CD4-positive, alpha-beta T cell (primary cell): ENCODE measurements around the gene POP4. TPM values are rescaled to one million over a fixed set of nuclear protein-coding genes. Genes with fewer than 3 reads are reported as not detected.
"Not testable (repeated sequence)": the region's sequence is repeated elsewhere in the genome, so short reads cannot be mapped to it uniquely, and the experiment has no call there.

Experiments
- ATAC-seq: fragments of 200-7000 bp; cut with Tn5 transposase; one replicate; pipeline ENCODE4 v1.10.0; 2022; ENCODE audit warnings: mild to moderate bottlenecking; ENCODE audit not compliant: poor library complexity
- CTCF ChIA-PET: fragments of 350-600 bp; sonication (Branson Sonifier 250); formaldehyde crosslinking; loops from one replicate; lab custom pipeline; 2021; ENCODE audit warnings: antibody characterized with exemption, inconsistent platforms; lab: Charles Lee
- POLR2A ChIA-PET: fragments of 350-600 bp; sonication (Branson Sonifier 250); formaldehyde crosslinking; loops from one replicate; lab custom pipeline; 2021; ENCODE audit warnings: antibody characterized with exemption, inconsistent platforms; lab: Charles Lee
- DNase-seq, 14 experiments: peaks; one replicate each; pipeline ENCODE4 v3.0.0-alpha.2; 2013 to 2020; ENCODE audit warnings: mixed read lengths in 2 of 14
- H3K27ac ChIP-seq, 2 donors: one replicate each; pipeline versions ENCODE4 v1.5.1 to v1.7.0; 2013; ENCODE audit warnings: low read length in 2 of 2, low read depth in 1 of 2, mild to moderate bottlenecking in 1 of 2
- H3K27me3 ChIP-seq, 2 experiments: 1 replicate in 1 of 2; 2 replicates in 1 of 2; pipeline versions ENCODE4 v1.6.1 to v1.7.0; 2013; ENCODE audit warnings: low read length in 2 of 2, control low read depth in 1 of 2, mild to moderate bottlenecking in 1 of 2, moderate library complexity in 1 of 2; ENCODE audit not compliant: insufficient read depth in 2 of 2, control insufficient read depth in 1 of 2
- H3K36me3 ChIP-seq: one replicate; pipeline ENCODE4 v1.6.1; 2013; ENCODE audit warnings: low read length, control low read depth; ENCODE audit not compliant: insufficient read depth
- H3K4me1 ChIP-seq: one replicate; pipeline ENCODE4 v1.6.1; 2013; ENCODE audit warnings: low read length, control low read depth; ENCODE audit not compliant: insufficient read depth
- H3K4me3 ChIP-seq: one replicate; pipeline ENCODE4 v1.5.1; 2013; ENCODE audit warnings: mild to moderate bottlenecking, low read length, moderate library complexity
- H3K9me3 ChIP-seq, 2 experiments: 1 replicate in 1 of 2; 2 replicates in 1 of 2; pipeline versions ENCODE4 v1.6.1 to v1.7.0; 2013; ENCODE audit warnings: low read length in 2 of 2, mild to moderate bottlenecking in 2 of 2, control low read depth in 1 of 2, moderate library complexity in 1 of 2; ENCODE audit not compliant: control insufficient read depth in 1 of 2, insufficient read depth in 1 of 2
- H3K27ac Mint-ChIP-seq: one replicate; pipeline ENCODE4 v1.8.0; 2020; ENCODE audit warnings: mixed read lengths
- H3K27me3 Mint-ChIP-seq: one replicate; pipeline ENCODE4 v1.8.0; 2021; ENCODE audit warnings: mixed read lengths
- H3K36me3 Mint-ChIP-seq: one replicate; pipeline ENCODE4 v1.8.0; 2021; ENCODE audit warnings: low read depth, mixed read lengths
- H3K4me1 Mint-ChIP-seq: one replicate; pipeline ENCODE4 v1.8.0; 2021; ENCODE audit warnings: low read depth, mixed read lengths
- H3K4me3 Mint-ChIP-seq: one replicate; pipeline ENCODE4 v1.8.0; 2020; ENCODE audit warnings: mild to moderate bottlenecking, mixed read lengths
- H3K9me3 Mint-ChIP-seq: one replicate; pipeline ENCODE4 v1.8.0; 2020; ENCODE audit warnings: mixed read lengths
- intact Hi-C, 2 experiments: fragments of 100-400 bp; cut with DNase I in 1 of 2; cut with micrococcal nuclease in 1 of 2; formaldehyde crosslinking; loops; one replicate each; pipeline versions ENCODE4 v1.15.1 to v1.9.0; 2023 to 2025; cut with DNase I, micrococcal nuclease
- total RNA-seq, 174 experiments: library from RNA in 2 of 174; stranded (reverse) in 2 of 174; gene quantifications; one replicate each; pipeline ENCODE4 v1.2.3 and lab custom pipeline; 2021 to 2026
- TF ChIP-seq, protein P1 (sequence below): fragments of 200-600 bp; IDR thresholded peaks from one replicate; pipeline ENCODE4 v1.8.0; 2022; ENCODE audit warnings: antibody characterized with exemption, mild to moderate bottlenecking

The POP4 gene
- total RNA-seq, 2 experiments from 2014 or later = 40.5 to 42.0 TPM

DNA sequence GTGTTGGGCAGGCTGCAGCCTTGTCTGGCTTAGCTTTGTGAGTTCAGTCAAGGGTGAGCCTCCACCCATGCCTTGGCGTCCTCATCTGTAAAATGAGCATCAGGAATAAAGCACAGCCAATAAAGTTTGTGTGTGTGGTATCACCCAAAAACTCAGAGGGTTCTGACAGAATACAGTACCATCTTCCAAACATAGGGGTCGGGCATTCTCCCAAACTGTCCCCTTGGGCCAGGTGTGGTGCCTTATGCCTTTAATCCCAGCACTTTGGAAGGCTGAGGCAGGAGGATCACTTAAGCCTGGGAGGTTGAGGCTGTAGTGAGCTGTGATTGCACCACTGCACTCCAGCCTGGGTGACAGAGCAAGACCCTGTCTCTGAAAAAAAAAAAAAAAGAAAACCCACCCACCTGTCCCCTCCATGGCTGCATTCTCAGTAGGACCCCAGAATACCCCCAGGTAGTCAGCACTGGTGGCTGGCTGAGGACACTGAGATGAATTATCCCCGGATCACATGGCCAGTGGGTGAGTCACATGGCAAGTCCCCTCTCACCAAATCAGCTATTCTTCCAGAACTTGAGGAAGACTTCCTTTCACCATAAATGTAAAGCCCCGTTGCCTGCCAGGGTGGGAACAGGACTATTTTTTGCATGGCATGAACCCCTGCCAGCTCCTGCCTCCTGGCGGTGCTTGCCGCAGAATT, 18.6 kb downstream of the POP4 start:
- intact Hi-C loops = no loop called here
- H3K4me3 ChIP-seq = no peak overlapping the region
- Mint-ChIP-seq H3K4me1 (peaks cover 43% of the 10 kb centered on the region), H3K36me3 (no peaks in the 10 kb centered on the region), H3K27ac (peak overlapping the region; percentile 75), H3K4me3 (no peak overlapping the region), H3K9me3 (no peaks in the 10 kb centered on the region), H3K27me3 (no peaks in the 10 kb centered on the region)
- POLR2A ChIA-PET = interaction anchor here (1.1 to 3.1 kb wide), 3 partner anchors 8 to 48 kb away, joined by 4 to 18 read pairs (median 13); partner anchors contain the start of gene POP4
- H3K4me1 ChIP-seq = peaks cover 55% of the 10 kb centered on the region
- TF ChIP-seq, protein P1, sequence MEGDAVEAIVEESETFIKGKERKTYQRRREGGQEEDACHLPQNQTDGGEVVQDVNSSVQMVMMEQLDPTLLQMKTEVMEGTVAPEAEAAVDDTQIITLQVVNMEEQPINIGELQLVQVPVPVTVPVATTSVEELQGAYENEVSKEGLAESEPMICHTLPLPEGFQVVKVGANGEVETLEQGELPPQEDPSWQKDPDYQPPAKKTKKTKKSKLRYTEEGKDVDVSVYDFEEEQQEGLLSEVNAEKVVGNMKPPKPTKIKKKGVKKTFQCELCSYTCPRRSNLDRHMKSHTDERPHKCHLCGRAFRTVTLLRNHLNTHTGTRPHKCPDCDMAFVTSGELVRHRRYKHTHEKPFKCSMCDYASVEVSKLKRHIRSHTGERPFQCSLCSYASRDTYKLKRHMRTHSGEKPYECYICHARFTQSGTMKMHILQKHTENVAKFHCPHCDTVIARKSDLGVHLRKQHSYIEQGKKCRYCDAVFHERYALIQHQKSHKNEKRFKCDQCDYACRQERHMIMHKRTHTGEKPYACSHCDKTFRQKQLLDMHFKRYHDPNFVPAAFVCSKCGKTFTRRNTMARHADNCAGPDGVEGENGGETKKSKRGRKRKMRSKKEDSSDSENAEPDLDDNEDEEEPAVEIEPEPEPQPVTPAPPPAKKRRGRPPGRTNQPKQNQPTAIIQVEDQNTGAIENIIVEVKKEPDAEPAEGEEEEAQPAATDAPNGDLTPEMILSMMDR = no peak
- DNase-seq (no peak), ATAC-seq (no peak)
- CTCF ChIA-PET = interaction anchor here (3.9 kb wide), 1 partner anchor 14 kb away, joined by 14 read pairs; no protein-coding TSS in a partner anchor
- no peaks in the 10 kb centered on the region for H3K9me3 ChIP-seq
- peak overlapping the region in 1 of 2 donors; percentile 62 for H3K27ac ChIP-seq
- H3K36me3 ChIP-seq = no peaks in the 10 kb centered on the region
- no peaks in the 10 kb centered on the region for H3K27me3 ChIP-seq

GRCh38 chr19:29625186-29625651, 19.1 kb downstream of the POP4 start:
- no peaks in the 10 kb centered on the region for H3K9me3 ChIP-seq
- H3K27me3 ChIP-seq = no peaks in the 10 kb centered on the region
- no peak for DNase-seq
- H3K4me1 Mint-ChIP-seq = peaks cover 42% of the 10 kb centered on the region
- no peak overlapping the region for H3K4me3 ChIP-seq
- no peaks in the 10 kb centered on the region for H3K9me3 Mint-ChIP-seq
- TF ChIP-seq, protein P1 = no peak
- POLR2A ChIA-PET = interaction anchor here (2.4 kb wide), 2 partner anchors 19 kb away, joined by 8 to 18 read pairs; partner anchors contain the start of gene POP4
- H3K4me1 ChIP-seq = peaks cover 53% of the 10 kb centered on the region
- no peaks in the 10 kb centered on the region for H3K36me3 ChIP-seq
- no peak overlapping the region for H3K4me3 Mint-ChIP-seq
- H3K27ac Mint-ChIP-seq = no peak overlapping the region
- intact Hi-C loops = no loop called here
- H3K27ac ChIP-seq = no peak overlapping the region
- H3K36me3 Mint-ChIP-seq = no peaks in the 10 kb centered on the region
- CTCF ChIA-PET = interaction anchor here (3.9 kb wide), 1 partner anchor 15 kb away, joined by 14 read pairs; no protein-coding TSS in a partner anchor
- H3K27me3 Mint-ChIP-seq = no peaks in the 10 kb centered on the region
- ATAC-seq = no peak

DNA sequence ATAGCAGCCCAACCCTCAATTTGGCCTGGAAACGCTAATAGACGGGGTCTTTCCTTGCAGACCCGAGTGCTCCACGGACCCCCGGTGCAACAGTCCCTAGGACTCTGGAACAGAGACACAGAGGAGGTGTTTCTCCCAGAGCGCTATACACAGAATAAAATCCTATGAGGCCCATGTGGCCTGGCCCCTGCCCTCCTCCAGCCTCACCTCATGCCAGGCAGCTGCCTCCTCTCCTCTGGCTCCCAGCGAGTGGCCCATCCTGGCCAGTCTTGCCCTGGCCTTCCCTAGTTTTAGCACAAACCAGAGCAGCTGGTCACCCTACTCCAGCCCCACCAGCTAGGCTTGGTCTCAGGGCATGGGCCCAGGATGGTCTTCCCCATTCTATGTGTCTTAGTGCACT, 20.3 kb downstream of the POP4 start:
- H3K9me3 ChIP-seq = no peaks in the 10 kb centered on the region
- DNase-seq = no peak
- no peak overlapping the region for H3K27ac Mint-ChIP-seq
- ChIA-PET POLR2A (interaction anchor here (2.4 kb wide), 1 partner anchor 20 kb away, joined by 8 read pairs; the partner anchor contains the start of gene POP4), CTCF (no interaction called here)
- H3K27ac ChIP-seq = no peak overlapping the region
- H3K4me3 Mint-ChIP-seq = no peak overlapping the region
- H3K4me3 ChIP-seq = no peak overlapping the region
- no peak for ATAC-seq
- TF ChIP-seq, protein P1 = no peak
- peaks cover 31% of the 10 kb centered on the region for H3K4me1 Mint-ChIP-seq
- no peaks in the 10 kb centered on the region for H3K36me3 ChIP-seq
- intact Hi-C loops = no loop called here
- H3K27me3 ChIP-seq = no peaks in the 10 kb centered on the region
- H3K9me3 Mint-ChIP-seq = no peaks in the 10 kb centered on the region
- no peaks in the 10 kb centered on the region for H3K36me3 Mint-ChIP-seq
- peaks cover 41% of the 10 kb centered on the region for H3K4me1 ChIP-seq
- H3K27me3 Mint-ChIP-seq = no peaks in the 10 kb centered on the region

DNA sequence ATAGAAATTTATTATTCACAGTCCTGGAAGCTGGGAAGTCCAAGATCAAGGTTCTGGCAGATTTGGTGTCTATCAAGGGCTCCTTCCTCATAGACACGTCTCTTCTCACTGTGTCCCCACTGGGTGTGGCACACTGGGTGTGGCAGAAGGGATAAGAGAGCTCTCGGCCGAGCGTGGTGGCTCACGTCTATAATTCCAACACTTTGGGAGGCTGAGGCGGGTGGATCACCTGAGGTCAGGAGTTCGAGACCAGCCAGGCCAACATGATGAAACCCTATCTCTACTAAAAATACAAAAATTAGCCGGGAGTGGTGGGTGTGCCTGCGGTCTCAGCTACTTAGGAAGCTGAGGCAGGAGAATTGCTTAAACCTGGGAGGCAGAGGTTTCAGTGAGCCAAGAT, 20.7 kb downstream of the POP4 start:
- CTCF ChIA-PET, H3K9me3 ChIP-seq, H3K9me3 Mint-ChIP-seq, ATAC-seq, intact Hi-C loops, H3K4me3 Mint-ChIP-seq, H3K36me3 ChIP-seq, H3K27ac ChIP-seq, H3K27me3 ChIP-seq, H3K27ac Mint-ChIP-seq, H3K36me3 Mint-ChIP-seq, H3K27me3 Mint-ChIP-seq, DNase-seq, H3K4me3 ChIP-seq: not testable (repeated sequence)
- peaks cover 37% of the 10 kb centered on the region for H3K4me1 ChIP-seq
- POLR2A ChIA-PET = interaction anchor here (2.4 kb wide), 1 partner anchor 21 kb away, joined by 8 read pairs; the partner anchor contains the start of gene POP4
- H3K4me1 Mint-ChIP-seq = peaks cover 26% of the 10 kb centered on the region
